ENCODE measurements around the gene IGF2BP2. TPM values are rescaled to one million over a fixed set of nuclear protein-coding genes. Genes with fewer than 3 reads are reported as not detected.
"Not testable (repeated sequence)": the region's sequence is repeated elsewhere in the genome, so short reads cannot be mapped to it uniquely, and the experiment has no call there.

Gene IGF2BP2
- total RNA-seq, 2 experiments from 2014 or later: 0.43 to 0.44 TPM

GRCh38 chr3:185646382-185647133, 178.3 kb downstream of the IGF2BP2 start:
- H3K9me3 Mint-ChIP-seq: no peaks in the 10 kb centered on the region
- no peak overlapping the region for H3K4me3 Mint-ChIP-seq
- no peaks in the 10 kb centered on the region for H3K36me3 Mint-ChIP-seq (ENCODE audit: low read depth)
- DNase-seq: no peak
- no peak overlapping the region for H3K27ac Mint-ChIP-seq
- H3K27me3 Mint-ChIP-seq (ENCODE audit: low read depth): peaks cover 8% of the 10 kb centered on the region
- H3K4me1 Mint-ChIP-seq (ENCODE audit: low read depth): no peaks in the 10 kb centered on the region
- intact Hi-C loops (cut with micrococcal nuclease): no loop called here
- CTCF ChIA-PET: no interaction called here

- Mint-ChIP-seq H3K36me3 (ENCODE audit: low read depth) (no peaks in the 10 kb centered on the region), H3K4me1 (ENCODE audit: low read depth) (no peaks in the 10 kb centered on the region), H3K4me3 (no peak overlapping the region)
These were observed 179.1 kb downstream of the IGF2BP2 start for GRCh38 chr3:185645596-185646381.

GRCh38 chr3:185645191-185645590, 179.7 kb downstream of the IGF2BP2 start:
- H3K9me3 Mint-ChIP-seq; H3K27ac Mint-ChIP-seq; H3K4me3 Mint-ChIP-seq; intact Hi-C loops (cut with micrococcal nuclease); DNase-seq; H3K27me3 Mint-ChIP-seq (ENCODE audit: low read depth); H3K4me1 Mint-ChIP-seq (ENCODE audit: low read depth); H3K36me3 Mint-ChIP-seq (ENCODE audit: low read depth): not testable (repeated sequence)
- CTCF ChIA-PET: interaction anchor here (3.1 kb wide), 1 partner anchor 15 kb away, joined by 11 read pairs; no protein-coding TSS in a partner anchor

More at GRCh38 chr3:185645596-185646381, 179.1 kb downstream of the IGF2BP2 start:
- no peak for DNase-seq
- Mint-ChIP-seq H3K9me3 (no peaks in the 10 kb centered on the region), H3K27ac (no peak overlapping the region), H3K27me3 (ENCODE audit: low read depth) (peaks cover 8% of the 10 kb centered on the region)
- intact Hi-C loops (cut with micrococcal nuclease): no loop called here
- CTCF ChIA-PET: interaction anchor here (3.1 kb wide), 1 partner anchor 15 kb away, joined by 11 read pairs; no protein-coding TSS in a partner anchor

- H3K9me3 Mint-ChIP-seq: no peaks in the 10 kb centered on the region
- DNase-seq: no peak
- no peak overlapping the region for H3K4me3 Mint-ChIP-seq
- H3K27ac Mint-ChIP-seq: peak overlapping the region; percentile 16
- intact Hi-C loops (cut with micrococcal nuclease): no loop called here
- H3K4me1 Mint-ChIP-seq (ENCODE audit: low read depth): peaks cover 2% of the 10 kb centered on the region
- H3K36me3 Mint-ChIP-seq (ENCODE audit: low read depth): no peaks in the 10 kb centered on the region
- no peaks in the 10 kb centered on the region for H3K27me3 Mint-ChIP-seq (ENCODE audit: low read depth)
- CTCF ChIA-PET: no interaction called here
These were observed 184.5 kb downstream of the IGF2BP2 start for GRCh38 chr3:185640308-185640707.

- no peaks in the 10 kb centered on the region for H3K9me3 Mint-ChIP-seq
- H3K4me1 Mint-ChIP-seq (ENCODE audit: low read depth): peaks cover 4% of the 10 kb centered on the region
- CTCF ChIA-PET: no interaction called here
These were observed 185.1 kb downstream of the IGF2BP2 start for GRCh38 chr3:185639632-185640206.

GRCh38 chr3:185638651-185639050, 186.2 kb downstream of the IGF2BP2 start:
- H3K27me3 Mint-ChIP-seq (ENCODE audit: low read depth); DNase-seq; H3K4me1 Mint-ChIP-seq (ENCODE audit: low read depth); H3K36me3 Mint-ChIP-seq (ENCODE audit: low read depth); CTCF ChIA-PET; H3K9me3 Mint-ChIP-seq; intact Hi-C loops (cut with micrococcal nuclease); H3K4me3 Mint-ChIP-seq; H3K27ac Mint-ChIP-seq: not testable (repeated sequence)

More at GRCh38 chr3:185639632-185640206, 185.1 kb downstream of the IGF2BP2 start:
- no peak for DNase-seq
- Mint-ChIP-seq H3K27me3 (ENCODE audit: low read depth) (no peaks in the 10 kb centered on the region), H3K4me3 (no peak overlapping the region), H3K27ac (no peak overlapping the region), H3K36me3 (ENCODE audit: low read depth) (no peaks in the 10 kb centered on the region)
- intact Hi-C loops (cut with micrococcal nuclease): no loop called here

- Mint-ChIP-seq H3K9me3 (no peaks in the 10 kb centered on the region), H3K27me3 (ENCODE audit: low read depth) (no peaks in the 10 kb centered on the region), H3K27ac (no peak overlapping the region), H3K36me3 (ENCODE audit: low read depth) (no peaks in the 10 kb centered on the region), H3K4me1 (ENCODE audit: low read depth) (peaks cover 11% of the 10 kb centered on the region), H3K4me3 (no peak overlapping the region)
- CTCF ChIA-PET: no interaction called here
- intact Hi-C loops (cut with micrococcal nuclease): no loop called here
- no peak for DNase-seq
These were observed 187.5 kb downstream of the IGF2BP2 start for GRCh38 chr3:185637388-185637787.

- Mint-ChIP-seq H3K36me3 (ENCODE audit: low read depth) (peaks cover 5% of the 10 kb centered on the region), H3K4me3 (no peak overlapping the region), H3K4me1 (ENCODE audit: low read depth) (peaks cover 11% of the 10 kb centered on the region), H3K27me3 (ENCODE audit: low read depth) (no peaks in the 10 kb centered on the region), H3K9me3 (no peaks in the 10 kb centered on the region), H3K27ac (no peak overlapping the region)
- DNase-seq: peak; percentile 18
- intact Hi-C loops (cut with micrococcal nuclease): no loop called here
- CTCF ChIA-PET: interaction anchor here (2.1 kb wide), 1 partner anchor 27 kb away, joined by 4 read pairs; no protein-coding TSS in a partner anchor
These were observed 191.8 kb downstream of the IGF2BP2 start for GRCh38 chr3:185632996-185633395.

- no peak for DNase-seq
- Mint-ChIP-seq H3K4me1 (ENCODE audit: low read depth) (peaks cover 11% of the 10 kb centered on the region), H3K36me3 (ENCODE audit: low read depth) (peaks cover 7% of the 10 kb centered on the region), H3K4me3 (no peak overlapping the region), H3K9me3 (no peaks in the 10 kb centered on the region), H3K27ac (no peak overlapping the region), H3K27me3 (ENCODE audit: low read depth) (no peaks in the 10 kb centered on the region)
- CTCF ChIA-PET: interaction anchor here (0.9 to 2.1 kb wide), 2 partner anchors 29 to 936 kb away, joined by 4 read pairs; no protein-coding TSS in a partner anchor
- intact Hi-C loops (cut with micrococcal nuclease): no loop called here
These were observed 193.2 kb downstream of the IGF2BP2 start for GRCh38 chr3:185631508-185632206.

GRCh38 chr3:185631108-185631507, 193.7 kb downstream of the IGF2BP2 start:
- H3K9me3 Mint-ChIP-seq: no peaks in the 10 kb centered on the region
- intact Hi-C loops (cut with micrococcal nuclease): no loop called here
- CTCF ChIA-PET: no interaction called here

GRCh38 chr3:185630182-185630622, 194.6 kb downstream of the IGF2BP2 start:
- H3K9me3 Mint-ChIP-seq: no peaks in the 10 kb centered on the region
- no peak overlapping the region for H3K4me3 Mint-ChIP-seq
- DNase-seq: no peak
- intact Hi-C loops (cut with micrococcal nuclease): no loop called here
- no peak overlapping the region for H3K27ac Mint-ChIP-seq
- H3K27me3 Mint-ChIP-seq (ENCODE audit: low read depth): no peaks in the 10 kb centered on the region
- H3K36me3 Mint-ChIP-seq (ENCODE audit: low read depth): peaks cover 10% of the 10 kb centered on the region
- CTCF ChIA-PET: no interaction called here
- peaks cover 7% of the 10 kb centered on the region for H3K4me1 Mint-ChIP-seq (ENCODE audit: low read depth)

More at GRCh38 chr3:185631108-185631507, 193.7 kb downstream of the IGF2BP2 start:
- H3K27me3 Mint-ChIP-seq (ENCODE audit: low read depth): no peaks in the 10 kb centered on the region
- H3K4me3 Mint-ChIP-seq: no peak overlapping the region
- no peak for DNase-seq
- no peak overlapping the region for H3K27ac Mint-ChIP-seq
- H3K4me1 Mint-ChIP-seq (ENCODE audit: low read depth): peaks cover 11% of the 10 kb centered on the region
- peaks cover 7% of the 10 kb centered on the region for H3K36me3 Mint-ChIP-seq (ENCODE audit: low read depth)
